Stimulated activated effector memory CD8-positive, alpha-beta T cell treated with anti-CD3 and anti-CD28 coated beads, Interleukin-12 subunit alpha, Interleukin-12 subunit beta, amount 100 ng/mL, for 72 hours (primary cell): Measurements from ENCODE around the gene TRIO.
"Not testable (repeated sequence)": the region's sequence is repeated elsewhere in the genome, so short reads cannot be mapped to it uniquely, and the experiment has no call there.

Experiments used
- ATAC-seq: fragments of 150-1000 bp; cut with Tn5 transposase; 2 replicates; pipeline ENCODE4 v1.10.0; 2021
- DNase-seq, 2 donors: peaks; one replicate each; pipeline ENCODE4 v3.0.0; 2021 to 2022; ENCODE audit warnings: low spot score in 2 of 2
- H3K27ac Mint-ChIP-seq: one replicate; pipeline ENCODE4 v1.8.0; 2022; ENCODE audit warnings: mild to moderate bottlenecking, mixed read lengths
- H3K36me3 Mint-ChIP-seq: one replicate; pipeline ENCODE4 v1.8.0; 2022; ENCODE audit warnings: mild to moderate bottlenecking, mixed read lengths
- H3K4me1 Mint-ChIP-seq: one replicate; pipeline ENCODE4 v1.8.0; 2022; ENCODE audit warnings: mixed read lengths
- H3K4me3 Mint-ChIP-seq: one replicate; pipeline ENCODE4 v1.8.0; 2022; ENCODE audit warnings: mild to moderate bottlenecking, mixed read lengths
- H3K9me3 Mint-ChIP-seq: one replicate; pipeline ENCODE4 v1.8.0; 2022; ENCODE audit warnings: mixed read lengths

Gene TRIO

GRCh38 chr5:14193496-14193895, 50.4 kb downstream of the TRIO start:
- ATAC-seq (no peak), DNase-seq (no peak)
- no peak overlapping the region for H3K27ac Mint-ChIP-seq
- no peaks in the 10 kb centered on the region for H3K4me1 Mint-ChIP-seq
- H3K9me3 Mint-ChIP-seq = no peaks in the 10 kb centered on the region
- H3K36me3 Mint-ChIP-seq = no peaks in the 10 kb centered on the region
- no peak overlapping the region for H3K4me3 Mint-ChIP-seq

- Mint-ChIP-seq H3K4me1 (no peaks in the 10 kb centered on the region), H3K27ac (no peak overlapping the region), H3K9me3 (no peaks in the 10 kb centered on the region), H3K4me3 (no peak overlapping the region), H3K36me3 (no peaks in the 10 kb centered on the region)
- DNase-seq = no peak
- ATAC-seq = no peak
Measured at GRCh38 chr5:14195588-14195987, 52.4 kb downstream of the TRIO start.

DNA sequence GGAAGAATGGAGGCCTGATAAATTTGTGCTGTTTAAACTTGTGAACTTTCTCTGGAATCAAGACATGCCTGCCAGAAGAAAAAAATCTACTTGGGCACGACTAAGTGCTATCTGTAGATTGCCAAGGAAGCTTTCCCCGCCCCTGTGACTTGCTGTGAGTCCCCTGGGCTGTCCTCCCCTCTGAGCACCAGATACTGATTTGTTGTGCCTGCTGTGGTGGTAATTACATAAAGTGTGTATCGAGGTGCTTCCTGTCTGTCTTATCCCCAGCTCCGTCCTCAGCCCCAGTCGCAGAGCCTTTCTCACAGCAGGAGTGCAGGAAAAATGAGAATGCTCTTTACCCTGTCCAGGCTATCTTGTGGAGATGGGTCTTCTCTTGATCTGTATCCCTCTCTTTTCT, 53.9 kb downstream of the TRIO start:
- no peak overlapping the region for H3K4me3 Mint-ChIP-seq
- H3K4me1 Mint-ChIP-seq = no peaks in the 10 kb centered on the region
- H3K9me3 Mint-ChIP-seq = no peaks in the 10 kb centered on the region
- DNase-seq (no peak), ATAC-seq (no peak)
- no peak overlapping the region for H3K27ac Mint-ChIP-seq
- H3K36me3 Mint-ChIP-seq = no peaks in the 10 kb centered on the region

GRCh38 chr5:14199902-14200301, 56.8 kb downstream of the TRIO start:
- H3K4me3 Mint-ChIP-seq = no peak overlapping the region
- H3K4me1 Mint-ChIP-seq = no peaks in the 10 kb centered on the region
- no peak overlapping the region for H3K27ac Mint-ChIP-seq
- H3K9me3 Mint-ChIP-seq = no peaks in the 10 kb centered on the region
- no peak for DNase-seq
- no peaks in the 10 kb centered on the region for H3K36me3 Mint-ChIP-seq
- no peak for ATAC-seq

DNA sequence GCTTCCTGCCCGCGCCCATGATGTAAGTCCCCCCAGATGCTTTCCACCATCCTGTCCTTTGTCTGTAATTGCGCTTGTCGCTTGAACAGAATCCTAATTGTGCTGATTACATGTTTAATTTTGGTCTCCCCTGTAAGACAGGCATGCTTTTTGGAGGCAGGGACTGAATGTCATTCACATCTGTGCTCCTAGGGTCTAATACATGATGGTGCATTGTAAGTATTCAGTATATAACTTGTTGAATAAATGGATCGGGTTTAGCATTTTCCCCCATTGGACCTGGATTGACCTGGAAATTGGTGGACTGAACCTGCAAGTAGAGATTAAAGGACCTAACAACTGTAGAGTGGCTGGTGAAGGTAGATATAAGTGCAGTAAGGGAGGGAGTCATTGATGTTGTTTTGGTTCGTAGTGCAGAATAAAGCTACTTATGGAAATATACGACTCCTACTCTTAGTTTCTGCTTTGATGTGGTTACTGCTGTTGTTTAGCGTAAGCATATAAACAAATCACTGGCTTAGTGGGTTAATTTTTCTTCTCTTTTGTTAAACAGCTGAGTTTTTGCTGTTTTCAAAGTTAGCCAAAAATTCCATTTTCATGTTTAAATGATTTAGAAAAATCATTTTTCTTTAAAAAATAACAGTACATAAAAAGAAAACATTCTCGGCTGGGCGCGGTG, 57.3 kb downstream of the TRIO start:
- no peaks in the 10 kb centered on the region for H3K4me1 Mint-ChIP-seq
- H3K27ac Mint-ChIP-seq = no peak overlapping the region
- no peak for ATAC-seq

GRCh38 chr5:14201325-14202045, 58.3 kb downstream of the TRIO start:
- Mint-ChIP-seq H3K27ac (no peak overlapping the region), H3K4me3 (no peak overlapping the region), H3K9me3 (no peaks in the 10 kb centered on the region), H3K4me1 (no peaks in the 10 kb centered on the region), H3K36me3 (no peaks in the 10 kb centered on the region)
- DNase-seq (no peak), ATAC-seq (no peak)

More for the DNA sequence above, 57.3 kb downstream of the TRIO start:
- Mint-ChIP-seq H3K9me3 (no peaks in the 10 kb centered on the region), H3K36me3 (no peaks in the 10 kb centered on the region), H3K4me3 (no peak overlapping the region)
- DNase-seq = no peak

DNA sequence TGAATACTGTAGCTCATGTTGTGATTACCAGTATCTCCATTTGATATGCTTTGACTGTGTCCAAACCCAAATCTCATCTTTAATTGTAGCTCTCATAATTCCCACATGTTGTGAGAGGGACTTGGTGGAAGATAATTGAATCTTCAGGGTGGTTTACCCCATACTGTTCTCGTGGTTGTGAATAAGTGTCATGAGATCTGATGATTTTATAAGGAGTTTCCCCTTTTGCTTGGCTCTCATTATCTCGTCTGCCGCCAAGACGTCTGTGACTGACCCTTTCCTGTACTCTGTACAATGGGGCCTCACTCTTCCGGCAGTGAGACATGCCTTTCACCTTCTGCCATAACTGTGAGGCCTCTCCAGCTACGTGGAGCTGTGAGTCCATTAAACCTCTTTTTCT, 59.3 kb downstream of the TRIO start:
- no peak for ATAC-seq
- DNase-seq = no peak
- peaks cover 3% of the 10 kb centered on the region for H3K4me1 Mint-ChIP-seq
- no peak overlapping the region for H3K4me3 Mint-ChIP-seq
- no peak overlapping the region for H3K27ac Mint-ChIP-seq
- no peaks in the 10 kb centered on the region for H3K9me3 Mint-ChIP-seq
- H3K36me3 Mint-ChIP-seq = no peaks in the 10 kb centered on the region

DNA sequence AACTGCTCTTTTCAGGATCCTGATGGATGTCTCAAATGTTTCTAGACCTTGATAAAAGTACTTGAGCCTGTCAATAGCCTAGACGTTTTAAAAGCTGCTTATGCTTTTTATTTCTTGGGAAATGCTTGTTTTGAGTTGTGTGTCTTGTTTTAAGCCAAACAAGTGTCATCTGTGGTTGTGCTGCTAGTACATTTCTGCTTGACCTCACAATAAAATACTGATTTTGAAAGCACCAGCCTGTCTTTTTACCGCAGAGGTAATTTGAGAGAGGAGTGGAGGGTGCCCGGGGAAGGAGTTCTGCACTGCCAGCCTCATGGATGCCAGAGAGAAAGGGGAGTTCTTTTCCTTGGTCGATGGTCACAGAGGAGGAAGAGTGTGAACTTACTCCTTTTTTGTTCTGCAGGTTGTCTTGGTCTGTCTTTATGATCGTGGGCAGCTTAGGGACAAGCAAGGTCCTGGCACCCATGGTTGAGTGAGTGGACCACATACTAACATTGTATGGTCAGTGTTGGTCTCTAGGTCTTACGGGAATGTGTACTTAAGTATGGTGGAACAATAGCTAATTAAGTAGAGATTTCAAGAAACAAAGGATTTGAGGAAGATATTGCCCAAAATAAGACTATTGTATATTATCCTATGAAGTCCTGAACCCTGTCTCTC, 61.0 kb downstream of the TRIO start:
- H3K4me1 Mint-ChIP-seq = peaks cover 5% of the 10 kb centered on the region
- H3K36me3 Mint-ChIP-seq = no peaks in the 10 kb centered on the region
- H3K27ac Mint-ChIP-seq = no peak overlapping the region
- H3K4me3 Mint-ChIP-seq = no peak overlapping the region
- H3K9me3 Mint-ChIP-seq = no peaks in the 10 kb centered on the region
- no peak for ATAC-seq
- DNase-seq = no peak

GRCh38 chr5:14204785-14205321, 61.7 kb downstream of the TRIO start:
- Mint-ChIP-seq H3K36me3 (no peaks in the 10 kb centered on the region), H3K27ac (no peak overlapping the region), H3K9me3 (no peaks in the 10 kb centered on the region), H3K4me1 (peaks cover 5% of the 10 kb centered on the region), H3K4me3 (no peak overlapping the region)
- DNase-seq (no peak), ATAC-seq (no peak)

DNA sequence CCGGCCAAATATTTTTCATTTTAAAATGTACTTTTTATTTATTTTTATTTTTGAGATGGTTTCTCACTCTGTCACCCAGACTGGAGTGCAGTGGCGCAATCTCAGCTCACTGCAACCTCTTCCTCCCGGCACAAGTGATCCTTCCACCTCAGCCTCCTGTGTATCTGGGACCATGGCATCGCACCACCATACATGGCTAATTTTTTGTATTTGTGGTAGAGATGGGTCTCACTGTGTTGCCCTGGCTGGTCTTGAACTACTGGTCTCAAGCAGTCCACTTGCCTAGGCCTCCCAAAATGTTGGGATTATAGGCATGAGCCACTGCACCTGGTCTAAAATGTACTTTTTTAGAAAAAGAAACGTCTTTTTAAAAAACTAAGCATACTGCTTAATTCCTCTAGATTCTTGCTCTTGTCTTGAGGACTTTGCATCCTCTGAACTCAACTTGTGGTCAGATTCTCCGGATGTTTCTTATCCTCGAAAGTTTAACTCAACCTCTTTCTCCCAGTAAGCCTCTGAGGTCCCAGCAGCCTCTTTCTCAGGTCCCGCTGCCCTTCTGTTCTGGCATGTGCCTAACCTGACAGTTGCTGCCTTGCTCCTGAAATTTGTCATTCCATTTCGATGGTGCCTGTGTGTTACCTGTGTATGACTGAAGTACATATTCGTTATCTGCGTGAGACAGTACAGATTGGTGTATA, 63.0 kb downstream of the TRIO start:
- ATAC-seq (no peak), DNase-seq (no peak)
- Mint-ChIP-seq H3K36me3 (no peaks in the 10 kb centered on the region), H3K9me3 (no peaks in the 10 kb centered on the region), H3K4me1 (peaks cover 5% of the 10 kb centered on the region), H3K4me3 (no peak overlapping the region), H3K27ac (no peak overlapping the region)

DNA sequence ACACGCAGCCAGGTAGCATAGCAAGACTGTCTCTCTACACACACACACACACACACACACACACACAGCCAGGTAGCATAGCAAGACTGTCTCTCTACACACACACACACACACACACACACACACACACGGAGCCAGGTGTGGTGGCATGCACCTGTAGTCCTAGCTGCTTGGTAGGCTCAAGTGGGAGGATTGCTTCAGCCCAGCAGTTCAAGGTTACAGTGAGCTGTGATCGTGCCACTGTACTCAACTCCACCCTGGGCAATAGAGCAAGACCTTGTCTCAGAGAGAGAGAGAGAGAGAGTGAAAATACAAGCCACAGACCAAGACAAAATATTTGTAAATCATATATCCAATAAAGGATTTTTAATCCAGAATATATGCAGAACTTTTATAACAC, 64.3 kb downstream of the TRIO start:
- not testable (repeated sequence) for H3K36me3 Mint-ChIP-seq, H3K4me3 Mint-ChIP-seq, H3K4me1 Mint-ChIP-seq, ATAC-seq, H3K9me3 Mint-ChIP-seq, DNase-seq
- peak overlapping the region; percentile 72 for H3K27ac Mint-ChIP-seq

DNA sequence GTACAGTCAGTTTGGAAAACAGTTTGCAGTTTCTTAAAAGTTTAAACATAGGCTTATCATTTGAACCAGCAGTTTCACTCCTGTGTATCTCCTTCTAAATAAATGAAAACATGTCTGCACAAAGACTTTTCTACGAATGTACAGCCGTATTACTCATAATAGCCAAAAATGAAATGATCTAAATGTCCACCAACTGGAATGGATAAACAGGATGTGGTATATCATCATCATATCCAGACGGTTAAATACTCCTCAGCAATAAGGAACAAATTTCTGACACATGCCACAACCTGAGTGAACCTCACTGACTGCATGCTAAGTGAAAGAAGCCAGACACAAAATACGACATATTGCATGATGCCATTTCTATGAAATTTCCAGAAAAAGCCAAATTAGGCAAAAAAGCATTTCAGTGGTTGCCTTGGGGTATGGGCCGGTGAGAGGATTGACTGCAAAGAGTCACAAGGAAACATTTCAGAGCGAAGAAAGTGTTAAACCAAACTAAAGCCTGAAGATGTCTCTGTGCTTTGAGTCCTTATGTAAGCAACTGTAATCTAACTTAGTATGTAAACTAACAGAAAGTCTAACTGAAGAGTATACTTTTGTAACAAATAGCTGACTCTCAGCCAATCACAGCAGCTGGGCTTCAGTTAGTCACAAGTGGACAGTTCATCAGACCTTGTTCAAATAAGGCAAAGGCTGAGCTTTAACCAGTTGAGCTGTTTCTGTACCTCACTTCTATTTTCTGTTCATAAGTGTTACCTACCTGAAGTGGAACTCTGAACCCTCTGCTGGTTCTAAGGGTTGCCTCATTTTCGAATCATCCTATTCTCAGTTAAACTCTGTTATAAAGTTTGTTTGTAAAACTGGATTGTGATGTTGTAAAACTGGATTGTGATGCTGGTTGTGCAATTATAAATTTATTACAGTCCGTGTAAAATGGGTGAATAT, 65.2 kb downstream of the TRIO start:
- Mint-ChIP-seq H3K27ac (peak overlapping the region; percentile 72), H3K4me1 (peaks cover 5% of the 10 kb centered on the region), H3K36me3 (no peaks in the 10 kb centered on the region), H3K4me3 (no peak overlapping the region), H3K9me3 (no peaks in the 10 kb centered on the region)
- ATAC-seq (peak; percentile 80), DNase-seq (no peak)

- Mint-ChIP-seq H3K4me1 (peaks cover 5% of the 10 kb centered on the region), H3K27ac (no peak overlapping the region), H3K9me3 (no peaks in the 10 kb centered on the region), H3K4me3 (no peak overlapping the region), H3K36me3 (no peaks in the 10 kb centered on the region)
- DNase-seq = no peak
- ATAC-seq = no peak
Measured at GRCh38 chr5:14209222-14209822, 66.2 kb downstream of the TRIO start.

DNA sequence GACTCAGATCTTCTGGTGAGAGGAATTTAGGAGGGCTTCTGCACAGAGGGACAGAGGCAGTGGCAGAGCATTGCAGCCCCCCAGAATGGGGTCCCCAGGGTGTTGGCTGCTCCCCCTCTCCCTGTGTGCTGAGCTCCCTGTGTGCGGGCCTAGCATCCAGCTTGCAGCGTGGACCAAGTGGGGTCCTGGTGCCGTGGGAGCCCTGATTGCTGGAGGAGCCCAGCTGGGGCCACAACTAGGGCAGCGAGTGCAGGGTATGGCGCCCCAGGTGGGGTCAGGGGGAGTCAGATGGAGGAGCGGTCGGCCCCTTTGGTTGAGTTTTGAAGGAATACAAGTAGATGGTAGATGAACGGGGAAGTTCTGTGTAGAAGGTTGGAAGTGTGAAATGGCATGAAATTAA, 66.7 kb downstream of the TRIO start:
- no peak overlapping the region for H3K4me3 Mint-ChIP-seq
- no peak overlapping the region for H3K27ac Mint-ChIP-seq
- H3K9me3 Mint-ChIP-seq = no peaks in the 10 kb centered on the region
- ATAC-seq (no peak), DNase-seq (no peak)
- H3K36me3 Mint-ChIP-seq = no peaks in the 10 kb centered on the region
- peaks cover 5% of the 10 kb centered on the region for H3K4me1 Mint-ChIP-seq
